ENCODE measurements around the gene COL5A1.

DNA sequence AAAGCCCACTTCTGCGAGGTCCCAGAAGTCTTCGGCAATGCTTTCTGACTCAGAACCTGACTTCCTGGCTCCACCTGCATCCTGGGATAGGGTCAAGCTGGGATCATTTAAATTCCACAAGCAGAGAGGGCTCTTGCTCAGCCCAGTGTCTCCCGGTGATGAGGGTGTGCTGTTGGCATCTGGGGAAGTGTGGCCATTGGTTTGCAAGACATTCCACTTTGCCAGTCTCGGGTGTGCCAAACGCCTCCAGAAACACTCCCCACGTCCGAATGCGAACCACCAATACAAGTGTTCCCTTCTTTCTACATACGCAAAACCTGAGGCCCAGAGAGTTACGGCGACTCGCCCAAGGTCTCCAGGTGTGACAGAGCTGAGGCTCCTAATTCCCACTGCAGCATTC lies 195.9 kb downstream of the COL5A1 start:
- TF ChIP-seq, protein P1, sequence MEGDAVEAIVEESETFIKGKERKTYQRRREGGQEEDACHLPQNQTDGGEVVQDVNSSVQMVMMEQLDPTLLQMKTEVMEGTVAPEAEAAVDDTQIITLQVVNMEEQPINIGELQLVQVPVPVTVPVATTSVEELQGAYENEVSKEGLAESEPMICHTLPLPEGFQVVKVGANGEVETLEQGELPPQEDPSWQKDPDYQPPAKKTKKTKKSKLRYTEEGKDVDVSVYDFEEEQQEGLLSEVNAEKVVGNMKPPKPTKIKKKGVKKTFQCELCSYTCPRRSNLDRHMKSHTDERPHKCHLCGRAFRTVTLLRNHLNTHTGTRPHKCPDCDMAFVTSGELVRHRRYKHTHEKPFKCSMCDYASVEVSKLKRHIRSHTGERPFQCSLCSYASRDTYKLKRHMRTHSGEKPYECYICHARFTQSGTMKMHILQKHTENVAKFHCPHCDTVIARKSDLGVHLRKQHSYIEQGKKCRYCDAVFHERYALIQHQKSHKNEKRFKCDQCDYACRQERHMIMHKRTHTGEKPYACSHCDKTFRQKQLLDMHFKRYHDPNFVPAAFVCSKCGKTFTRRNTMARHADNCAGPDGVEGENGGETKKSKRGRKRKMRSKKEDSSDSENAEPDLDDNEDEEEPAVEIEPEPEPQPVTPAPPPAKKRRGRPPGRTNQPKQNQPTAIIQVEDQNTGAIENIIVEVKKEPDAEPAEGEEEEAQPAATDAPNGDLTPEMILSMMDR (IDR thresholded peaks at IDR 0.05; ENCODE audit: insufficient read depth, low read length) = no peak
- no peak for TF ChIP-seq POLR2AphosphoS5 (IDR thresholded peaks at IDR 0.05; ENCODE audit: low read depth)

Data from HL-60 (cell line).